ENCODE results near the gene CORO6.
"Not testable (repeated sequence)": the region's sequence is repeated elsewhere in the genome, so short reads cannot be mapped to it uniquely, and the experiment has no call there.

CORO6 gene

DNA sequence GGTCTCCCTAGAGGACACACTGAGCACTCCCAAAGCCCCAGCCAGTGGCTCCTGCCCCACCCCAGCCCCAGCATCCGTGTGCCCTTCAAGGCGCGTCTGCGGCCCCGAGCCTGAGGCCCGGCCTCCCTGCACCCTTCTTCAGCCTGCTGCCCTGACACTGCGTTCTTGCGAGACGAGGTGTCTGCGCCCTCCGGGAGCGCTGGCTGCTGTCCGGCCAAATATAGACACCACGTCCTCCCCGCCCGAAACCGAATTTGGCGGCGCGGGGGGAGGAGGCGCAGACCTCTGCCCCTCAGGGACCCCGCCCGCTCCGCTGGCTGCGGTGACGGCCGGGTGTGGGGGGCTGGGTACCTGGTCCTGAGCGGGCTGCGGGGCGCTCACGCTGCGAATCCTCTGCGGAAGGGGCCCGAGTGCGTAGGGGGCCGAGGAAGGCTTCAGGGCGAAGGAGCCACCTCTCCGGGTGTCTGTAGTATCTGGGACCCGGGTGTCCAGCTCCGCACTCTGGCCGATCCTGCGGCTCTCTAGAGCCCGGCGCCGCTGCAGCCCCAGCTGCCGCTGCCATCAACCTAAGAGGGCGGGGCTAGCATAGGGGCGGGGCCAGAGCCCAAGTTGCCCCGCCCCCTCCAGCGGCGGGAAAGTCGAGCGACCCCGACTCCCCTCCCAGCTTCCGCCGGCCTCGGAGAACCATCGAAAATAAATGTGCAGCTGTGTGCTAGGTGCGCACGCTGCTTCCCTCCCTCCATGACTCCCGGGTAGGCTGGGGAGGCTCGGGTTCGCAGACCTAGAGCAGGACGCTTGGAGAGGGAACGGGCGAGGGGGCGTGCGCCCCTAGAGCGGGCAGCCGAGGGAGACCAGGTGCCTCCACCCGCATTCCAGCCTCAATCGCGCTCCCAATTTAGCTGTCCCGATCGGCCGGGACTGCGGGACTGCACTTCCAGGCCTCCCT lies at the start of gene CORO6:
Gene CORO6, minus strand, starts transcription at position 576 of the 946 bp plus-strand sequence. CDS start 1,491 bp downstream, outside the sequence.
- no peak for DNase-seq

DNA sequence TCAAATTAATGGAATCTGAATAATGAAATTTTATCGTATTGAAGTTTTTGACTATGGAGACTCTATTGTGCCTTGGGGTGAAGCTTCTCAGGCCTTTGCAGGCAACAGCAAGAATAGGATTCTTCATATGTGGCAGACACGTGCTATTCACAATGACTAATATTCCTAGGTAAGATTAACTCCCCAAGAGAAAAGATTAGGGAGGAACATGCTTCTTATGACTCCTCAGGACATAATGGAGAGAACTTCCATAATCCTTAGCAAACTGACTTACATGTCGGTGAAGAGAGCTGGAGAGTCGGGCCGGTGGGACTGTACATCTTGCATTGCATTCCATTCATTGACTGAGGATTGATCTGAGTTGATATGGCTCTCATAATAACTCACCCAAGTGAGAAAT lies 48.9 kb upstream of the CORO6 start:
- DNase-seq: no peak

GRCh38 chr17:29669266-29669665 lies 46.6 kb upstream of the CORO6 start:
- no peak for DNase-seq

GRCh38 chr17:29667969-29668368 lies 45.3 kb upstream of the CORO6 start:
- DNase-seq: no peak

- DNase-seq: no peak
Observed at GRCh38 chr17:29665481-29665810, 42.7 kb upstream of the CORO6 start.

DNA sequence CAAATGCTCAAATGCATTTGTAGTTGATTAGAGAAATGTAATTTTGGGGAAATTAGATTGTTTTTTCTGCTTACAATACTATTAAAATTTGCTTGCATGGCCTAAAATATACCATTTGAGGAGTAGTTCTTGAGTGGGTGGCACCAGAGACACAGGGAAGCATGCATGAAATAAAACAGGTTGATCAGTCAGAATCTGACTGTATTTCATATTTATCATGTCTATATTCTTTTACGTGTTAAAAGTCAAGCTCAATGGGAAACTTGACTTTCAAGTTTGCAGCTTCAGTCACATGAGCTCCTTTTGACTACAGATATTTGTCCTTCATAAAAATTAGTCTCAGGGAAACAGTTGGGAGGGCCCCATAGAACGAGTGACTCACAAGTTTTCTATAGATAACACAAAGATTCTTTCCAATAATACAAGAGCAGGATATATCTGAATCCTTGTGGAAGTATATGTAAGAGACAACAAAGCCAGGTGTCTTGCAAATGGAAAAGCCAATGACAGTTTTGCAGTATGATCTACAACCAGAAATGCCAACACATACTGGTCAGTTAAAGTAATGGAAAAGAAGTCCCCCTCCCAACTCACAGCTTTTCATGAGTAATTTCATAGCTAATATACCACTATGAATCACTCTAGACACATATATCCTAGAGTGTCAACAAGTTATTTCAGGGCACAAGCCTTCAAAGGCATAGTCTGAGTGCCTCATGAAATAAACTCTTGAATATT lies 42.2 kb upstream of the CORO6 start:
- DNase-seq: no peak

DNA sequence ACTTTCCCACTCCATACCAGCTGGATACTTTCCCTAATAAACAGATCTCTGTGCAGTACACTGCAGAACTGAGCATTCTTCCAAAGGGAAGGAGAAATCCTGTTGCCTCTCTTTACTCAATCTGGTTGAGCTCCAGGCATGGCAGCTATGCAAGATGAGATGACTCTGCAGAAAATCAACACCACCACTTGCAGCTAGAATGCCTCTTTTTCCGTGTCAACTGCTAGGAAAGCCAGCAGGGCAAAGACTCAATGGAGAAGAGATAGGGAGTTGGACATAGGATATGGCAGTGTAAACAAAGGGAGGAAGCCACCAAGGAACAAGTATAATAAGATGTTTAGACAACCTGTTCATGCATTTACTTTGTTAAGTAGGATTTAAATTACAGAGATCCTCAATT lies 40.4 kb upstream of the CORO6 start:
- no peak for DNase-seq

GRCh38 chr17:29661213-29661612 lies 38.5 kb upstream of the CORO6 start:
- DNase-seq: peak; percentile 27

DNA sequence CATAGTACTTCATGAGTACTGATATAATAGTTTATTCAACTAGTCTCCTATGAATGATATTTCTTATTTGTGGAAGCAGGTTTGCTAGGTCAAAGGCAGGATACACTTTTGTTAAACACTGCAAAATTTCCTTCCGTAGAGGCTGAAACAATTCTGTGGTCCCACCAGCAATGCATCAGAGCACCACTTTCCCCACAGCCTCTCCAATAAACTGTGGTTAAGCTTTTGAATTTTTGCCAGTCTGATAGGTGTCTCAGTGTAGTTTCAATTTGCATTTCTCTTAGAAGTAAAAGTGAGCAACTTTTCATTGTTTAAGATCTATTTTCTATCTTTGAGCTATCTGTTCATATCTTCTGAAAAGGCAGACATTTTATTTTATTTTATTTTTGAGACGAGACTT lies 36.4 kb upstream of the CORO6 start:
- DNase-seq: no peak

DNA sequence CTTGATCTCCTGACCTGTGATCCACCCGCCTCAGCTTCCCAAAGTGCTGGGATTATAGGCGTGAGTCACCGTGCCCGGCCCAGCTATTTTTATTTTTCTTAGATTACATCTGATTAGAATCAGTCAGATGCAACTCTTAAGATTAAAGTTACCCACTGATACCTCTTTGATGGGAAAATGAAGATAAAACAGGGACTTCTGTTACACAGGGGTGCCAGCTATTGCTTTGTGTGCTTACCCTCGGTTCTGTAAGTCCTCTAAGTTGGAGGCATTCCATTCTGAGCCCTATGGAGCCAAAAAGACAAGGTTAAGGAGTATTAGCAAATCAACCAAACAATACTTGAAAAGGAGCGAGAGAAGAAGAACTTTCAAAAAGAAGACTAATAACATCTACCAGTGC lies 32.6 kb upstream of the CORO6 start:
- DNase-seq: no peak

DNA sequence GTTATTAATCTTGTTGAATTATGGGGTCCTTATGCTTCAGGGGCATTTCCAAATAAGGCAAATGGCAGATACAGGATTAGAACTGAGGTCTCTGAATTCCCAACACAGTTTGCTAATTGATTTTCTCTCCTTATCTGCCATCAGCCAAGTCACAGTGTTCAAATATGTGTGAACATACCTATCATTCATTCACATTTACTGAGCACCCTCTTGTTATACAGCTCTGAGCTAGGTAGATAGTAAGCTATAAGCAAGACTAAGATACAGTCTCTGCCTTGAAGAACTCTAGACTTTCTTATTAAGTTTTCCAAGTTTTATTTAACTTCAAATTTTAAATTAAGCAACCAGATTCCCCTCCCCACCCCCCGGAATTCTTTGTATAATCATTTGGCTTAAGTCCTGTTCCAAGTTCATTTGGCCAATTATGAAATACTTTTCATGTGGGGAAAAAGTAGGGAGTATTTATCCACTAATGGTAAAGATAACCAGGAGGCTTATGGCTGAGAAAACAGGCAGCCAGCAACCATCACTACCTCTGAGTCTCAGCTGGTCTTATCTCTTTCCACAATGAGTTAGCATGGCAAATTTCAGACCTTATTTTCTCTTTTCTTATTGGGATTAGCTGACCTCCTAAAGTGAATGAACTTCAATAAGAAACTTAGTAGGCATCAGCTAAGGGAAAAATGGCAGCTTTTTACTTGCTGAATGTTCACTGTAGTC lies 31.4 kb upstream of the CORO6 start:
- no peak for DNase-seq

GRCh38 chr17:29652976-29653375 lies 30.3 kb upstream of the CORO6 start:
- no peak for DNase-seq

DNA sequence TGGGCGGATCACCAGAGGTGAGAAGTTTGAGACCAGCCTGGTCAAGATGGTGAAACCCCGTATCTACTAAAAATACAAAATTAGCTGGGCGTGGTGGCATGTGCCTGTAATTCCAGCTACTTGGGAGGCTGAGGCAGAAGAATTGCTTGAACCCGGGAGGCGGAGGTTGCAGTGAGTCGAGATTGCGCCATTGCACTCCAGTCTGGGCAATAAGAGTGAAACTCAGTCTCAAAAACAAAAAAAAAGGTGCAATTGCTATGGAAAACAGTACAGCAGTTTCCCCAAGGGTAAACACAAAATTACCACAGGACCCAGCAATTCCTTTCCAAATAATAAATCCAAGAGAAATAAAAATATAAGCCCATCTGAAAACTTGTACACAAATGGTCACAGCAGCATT lies 29.2 kb upstream of the CORO6 start:
- DNase-seq: not testable (repeated sequence)

DNA sequence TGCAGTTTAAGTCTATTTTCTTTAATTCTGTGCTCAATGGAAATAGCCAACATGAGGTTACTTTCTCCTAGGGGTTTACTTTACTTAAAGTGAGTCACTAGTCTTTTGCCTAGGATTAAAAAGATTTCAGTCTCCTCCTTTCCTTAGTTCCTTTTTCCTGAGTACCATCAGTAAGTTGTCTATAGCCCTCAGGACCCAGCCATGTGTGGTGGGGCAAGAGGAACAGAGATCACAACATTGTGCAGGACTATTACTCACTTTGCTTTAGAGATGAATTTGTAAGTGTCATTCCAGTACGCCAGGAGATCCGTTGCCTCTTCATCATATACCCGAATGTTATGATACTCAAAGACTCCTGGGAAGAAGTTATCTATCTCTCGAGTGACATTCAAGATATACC lies 27.7 kb upstream of the CORO6 start:
- DNase-seq: no peak

DNA sequence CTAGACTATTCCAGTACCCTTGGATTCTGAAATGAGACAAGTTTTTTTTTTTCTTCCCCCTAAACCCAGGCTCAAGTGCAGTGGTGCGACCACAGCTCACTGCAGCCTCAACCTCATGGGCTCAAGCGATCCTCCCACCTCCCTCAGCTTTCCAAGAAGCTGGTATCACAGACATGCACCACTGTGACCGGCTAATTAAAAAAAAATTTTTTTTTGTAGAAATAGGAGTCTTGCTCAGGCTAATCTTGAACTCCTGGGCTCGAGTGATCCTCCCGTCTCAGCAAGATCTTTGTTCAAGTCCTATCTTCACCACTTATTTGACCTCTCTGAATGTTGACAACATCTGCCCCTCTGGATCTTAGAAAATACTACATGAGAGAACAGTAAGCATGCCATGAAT lies 26.6 kb upstream of the CORO6 start:
- DNase-seq: no peak

DNA sequence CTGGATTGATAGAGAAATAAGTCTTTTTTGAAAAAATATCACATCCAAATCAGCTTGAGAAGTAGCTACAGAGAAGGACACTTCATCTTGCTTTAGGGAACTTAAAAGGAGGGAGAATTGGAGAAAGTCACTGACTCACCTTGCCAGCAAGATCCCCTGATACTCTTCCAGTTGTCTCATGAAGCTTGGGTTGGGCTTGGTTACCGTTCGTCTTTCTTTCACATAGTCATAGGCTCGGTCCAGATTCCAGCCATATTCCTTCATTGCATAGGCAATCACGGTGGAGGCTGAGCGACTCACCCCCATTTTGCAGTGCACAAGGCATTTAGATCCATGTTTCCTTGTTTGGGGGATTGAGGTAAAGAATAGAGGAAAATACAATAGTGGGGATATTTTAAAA lies 25.3 kb upstream of the CORO6 start:
- DNase-seq: no peak

GRCh38 chr17:29645515-29646051 lies 22.9 kb upstream of the CORO6 start:
- no peak for DNase-seq

DNA sequence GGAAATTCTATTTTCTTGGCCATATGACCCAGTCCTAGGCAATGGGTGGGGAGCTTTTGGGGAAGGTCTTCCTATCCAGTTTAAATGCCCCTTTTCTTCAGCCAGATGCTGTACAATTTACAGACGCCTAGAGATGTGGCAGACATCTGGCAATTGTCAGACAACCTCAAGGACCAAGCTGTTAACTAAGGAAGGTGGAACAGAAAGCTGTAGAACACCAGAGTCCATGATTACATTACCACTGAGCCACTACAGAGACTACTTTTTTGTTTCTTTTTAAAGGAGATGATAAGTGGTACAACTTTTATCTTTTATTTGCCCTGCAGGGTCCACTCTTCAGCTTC lies 21.1 kb upstream of the CORO6 start:
- DNase-seq: no peak

GRCh38 chr17:29642171-29642611 lies 19.5 kb upstream of the CORO6 start:
- DNase-seq: peak; percentile 30

DNA sequence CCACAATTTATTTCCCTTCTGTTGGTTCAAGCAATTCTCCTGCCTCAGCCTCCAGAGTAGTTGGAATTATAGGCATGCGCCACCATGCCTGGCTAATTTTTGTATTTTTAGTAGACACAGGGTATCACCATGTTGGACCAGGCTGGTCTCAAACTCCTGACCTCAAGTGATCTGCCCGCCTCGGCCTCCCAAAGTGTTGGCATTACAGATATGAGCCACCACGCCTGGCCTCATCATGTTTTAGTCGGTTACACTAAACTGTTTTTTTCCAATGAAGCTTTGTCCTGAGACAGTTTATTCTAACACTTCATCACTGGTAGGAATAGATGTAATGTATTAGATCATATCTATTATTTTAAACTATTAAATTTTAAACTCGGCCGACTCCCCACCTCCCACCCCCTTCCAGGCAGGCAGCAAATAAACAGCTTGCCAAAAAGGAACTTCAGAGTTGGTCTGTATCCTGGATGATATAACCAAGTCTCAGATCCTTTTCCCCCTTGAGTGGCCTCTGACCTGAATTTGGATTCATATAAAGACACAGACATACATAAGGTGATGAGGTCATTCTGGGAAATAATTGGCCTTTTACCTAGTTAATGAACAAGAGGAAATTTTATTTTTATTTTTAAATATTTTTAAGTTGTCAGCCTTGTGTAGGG lies 18.4 kb upstream of the CORO6 start:
- no peak for DNase-seq

DNA sequence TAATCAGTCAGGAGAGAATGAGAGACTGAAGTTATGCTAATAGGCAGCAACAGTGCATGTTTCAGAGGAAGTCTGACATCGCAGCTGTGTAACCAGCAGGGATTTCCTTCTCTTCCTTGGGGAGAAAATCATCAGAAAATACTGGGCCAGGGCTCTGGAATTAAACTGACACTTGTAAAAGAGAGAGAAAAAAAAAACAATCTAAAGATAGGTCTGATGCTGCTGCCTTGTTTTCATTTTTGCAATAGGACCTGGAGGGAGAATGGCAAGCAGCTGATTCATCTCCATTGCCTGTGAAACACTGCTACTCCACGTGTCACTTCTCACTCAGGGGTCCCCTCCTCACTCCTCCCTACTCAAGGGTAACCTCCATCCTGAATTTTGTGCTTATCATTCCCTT lies 17.7 kb upstream of the CORO6 start:
- no peak for DNase-seq

DNA sequence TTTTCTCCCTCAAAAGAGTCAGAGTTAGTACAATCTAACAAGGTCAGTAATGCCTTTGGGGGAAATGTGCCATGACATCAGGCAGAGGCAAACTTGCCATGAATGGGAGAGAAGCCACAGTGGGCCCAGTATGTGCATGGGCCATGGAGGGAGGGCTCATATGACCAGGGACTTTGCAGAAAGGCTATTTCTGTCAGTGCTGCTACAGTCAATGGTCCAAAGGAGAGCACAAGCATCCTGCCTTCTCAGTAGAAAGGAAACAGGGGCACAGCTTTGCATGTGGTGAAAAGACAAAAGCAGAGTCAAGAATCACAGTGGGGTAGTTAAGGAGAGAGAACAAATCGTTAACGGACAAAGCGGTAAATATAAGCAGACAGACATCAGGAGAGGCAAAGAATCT lies 11.2 kb upstream of the CORO6 start:
- DNase-seq: no peak
